Spinal cord (tissue), 10 donors: ENCODE data around the gene SLC25A17. TPM values are rescaled to one million over a fixed set of nuclear protein-coding genes. Genes with fewer than 3 reads are reported as not detected.
"Not testable (repeated sequence)": the region's sequence is repeated elsewhere in the genome, so short reads cannot be mapped to it uniquely, and the experiment has no call there.

ENCODE experiments used
- DNase-seq, 6 donors: peaks; one replicate each; pipeline versions ENCODE4 v3.0.0 to v3.0.0-alpha.2; 2013 to 2015; ENCODE audit warnings: low spot score in 6 of 6, low read depth in 4 of 6
- H3K27ac ChIP-seq: one replicate; pipeline ENCODE4 v1.5.1; 2013; ENCODE audit warnings: low read depth, low read length, control low read depth
- H3K27me3 ChIP-seq: one replicate; pipeline ENCODE4 v1.6.1; 2013; ENCODE audit warnings: low read length; ENCODE audit not compliant: control insufficient read depth, insufficient read depth
- H3K36me3 ChIP-seq: one replicate; pipeline ENCODE4 v1.6.1; 2013; ENCODE audit warnings: low read length; ENCODE audit not compliant: control insufficient read depth, insufficient read depth
- H3K4me1 ChIP-seq: one replicate; pipeline ENCODE4 v1.6.1; 2013; ENCODE audit warnings: low read length; ENCODE audit not compliant: control insufficient read depth, insufficient read depth
- H3K4me3 ChIP-seq: one replicate; pipeline ENCODE4 v1.5.1; 2013; ENCODE audit warnings: low read depth, low read length, control low read depth
- H3K9me3 ChIP-seq: one replicate; pipeline ENCODE4 v1.6.1; 2013; ENCODE audit warnings: low read length; ENCODE audit not compliant: control insufficient read depth, insufficient read depth
- WGBS: methylation state at CpG from one replicate; pipeline ENCODE4 v1.1.5; 2013; ENCODE audit warnings: missing lambda C conversion rate; ENCODE audit not compliant: insufficient coverage; 5-methylcytosine and 5-hydroxymethylcytosine counted together
- long read RNA-seq, 4 donors: transcript quantifications; one replicate each; lab custom pipeline, GENCODE V29; 2026
- polyA plus RNA-seq, 2 donors: library from polyadenylated mRNA; unstranded; fragments of 120-200 nt; gene quantifications; one replicate each; pipeline ENCODE4 v1.2.1, GENCODE V29; 2013; ENCODE audit not compliant: insufficient read length in 2 of 2
- total RNA-seq, 2 donors: library from RNA; depleted of rRNA in 1 of 2; stranded (reverse); fragments of 120-200 nt in 1 of 2; fragments of >200 nt in 1 of 2; gene quantifications; one replicate each; pipeline versions ENCODE4 v1.2.3 to v1.2.4, GENCODE V29; 2013 to 2014
- donor health status: healthy.

The SLC25A17 gene
- total RNA-seq (10 to 100 TPM; 27.4 to 29.8 TPM), polyA plus RNA-seq (10 to 100 TPM; 39.5 to 43.2 TPM)
- long read RNA-seq, donor 1, transcript SLC25A17-210 (9 exons, 2,262 nt) = major isoform, 8 of 8 reads
- long read RNA-seq, donor 1, partial matches to known transcripts = 0 of 8 reads
- long read RNA-seq, donor 1, other reads (novel, unspliced or antisense) = 0 of 8 reads
- long read RNA-seq, donor 2, partial matches to known transcripts = 0 of 5 reads
- long read RNA-seq, donor 2, other reads (novel, unspliced or antisense) = 0 of 5 reads
- long read RNA-seq, donor 3, partial matches to known transcripts = 0 of 4 reads
- long read RNA-seq, donor 3, other reads (novel, unspliced or antisense) = 0 of 4 reads
- long read RNA-seq, donor 4, transcript SLC25A17-210 (9 exons, 2,262 nt) = major isoform, 9 of 9 reads
- long read RNA-seq, donor 4, partial matches to known transcripts = 0 of 9 reads
- long read RNA-seq, donor 4, other reads (novel, unspliced or antisense) = 0 of 9 reads

- WGBS = under 1% methylated on average over 48 of the region's 61 CpGs
- Histone ChIP-seq H3K27me3 (no peaks in the 10 kb centered on the region), H3K4me1 (peaks cover 9% of the 10 kb centered on the region), H3K9me3 (no peaks in the 10 kb centered on the region), H3K36me3 (peaks cover 5% of the 10 kb centered on the region), H3K27ac (peak within 1 kb of the TSS; percentile 77), H3K4me3 (peak within 1 kb of the TSS; percentile 97)
- DNase-seq = peak; percentile 58 to 96 (median 80)
These were observed at the start of gene SLC25A17 for GRCh38 chr22:40818747-40819598. Gene SLC25A17 (minus strand): TSS chr22:40819346. CDS start chr22:40819248, 98 bp downstream.

GRCh38 chr22:40868379-40868778 lies 49.2 kb upstream of the SLC25A17 start:
- WGBS = 97% methylated on average over 5 of the region's 6 CpGs
- not testable (repeated sequence) for H3K9me3 ChIP-seq, H3K27me3 ChIP-seq, H3K4me3 ChIP-seq, DNase-seq, H3K4me1 ChIP-seq, H3K27ac ChIP-seq, H3K36me3 ChIP-seq

DNA sequence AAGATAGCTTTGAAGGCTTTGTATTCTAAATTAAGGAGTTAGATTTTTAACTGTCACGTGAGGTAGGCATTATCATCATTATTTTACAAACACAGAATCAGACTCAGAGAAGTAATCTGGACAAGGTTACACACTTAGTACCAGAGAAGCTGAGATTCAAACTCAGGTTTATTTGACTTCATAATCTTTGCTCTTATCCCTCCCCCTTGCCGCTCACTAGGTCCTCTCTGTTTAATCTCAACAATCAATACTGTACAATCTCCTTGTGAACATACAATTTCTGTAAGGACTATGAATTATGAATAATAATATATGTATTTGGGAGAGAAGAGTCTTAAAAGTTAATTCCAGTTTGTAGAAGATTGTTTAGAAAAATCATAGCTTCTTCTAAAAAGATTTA lies 48.0 kb upstream of the SLC25A17 start:
- Histone ChIP-seq H3K27me3 (no peaks in the 10 kb centered on the region), H3K27ac (no peak overlapping the region), H3K9me3 (no peaks in the 10 kb centered on the region), H3K36me3 (peaks cover 3% of the 10 kb centered on the region), H3K4me1 (no peaks in the 10 kb centered on the region), H3K4me3 (no peak overlapping the region)
- WGBS = no CpG with 5 or more reads among the region's 2 CpGs
- no peak for DNase-seq

DNA sequence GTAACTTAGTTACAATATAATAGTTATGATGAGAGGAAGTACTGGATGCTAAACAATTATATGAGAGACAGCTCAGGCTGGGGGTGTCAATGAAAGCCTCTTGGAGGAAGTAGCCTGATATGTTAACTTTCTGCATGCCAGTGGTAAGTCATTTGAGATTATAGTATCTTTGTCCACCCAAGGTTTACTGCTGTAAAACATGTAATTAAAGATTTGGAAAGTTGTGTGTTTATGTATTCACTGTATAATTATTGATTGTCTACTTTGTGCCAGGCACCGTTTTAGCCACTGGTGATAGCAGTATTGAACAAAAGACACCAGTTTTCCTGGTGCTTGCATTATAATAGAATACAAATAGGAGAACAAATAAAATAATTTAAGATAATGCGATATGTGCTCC lies 43.4 kb upstream of the SLC25A17 start:
- Histone ChIP-seq H3K36me3 (no peaks in the 10 kb centered on the region), H3K27me3 (no peaks in the 10 kb centered on the region), H3K9me3 (no peaks in the 10 kb centered on the region), H3K27ac (no peak overlapping the region), H3K4me1 (peaks cover 4% of the 10 kb centered on the region), H3K4me3 (no peak overlapping the region)
- no peak for DNase-seq
- 100% methylated on average over 1 of the region's 2 CpGs for WGBS

DNA sequence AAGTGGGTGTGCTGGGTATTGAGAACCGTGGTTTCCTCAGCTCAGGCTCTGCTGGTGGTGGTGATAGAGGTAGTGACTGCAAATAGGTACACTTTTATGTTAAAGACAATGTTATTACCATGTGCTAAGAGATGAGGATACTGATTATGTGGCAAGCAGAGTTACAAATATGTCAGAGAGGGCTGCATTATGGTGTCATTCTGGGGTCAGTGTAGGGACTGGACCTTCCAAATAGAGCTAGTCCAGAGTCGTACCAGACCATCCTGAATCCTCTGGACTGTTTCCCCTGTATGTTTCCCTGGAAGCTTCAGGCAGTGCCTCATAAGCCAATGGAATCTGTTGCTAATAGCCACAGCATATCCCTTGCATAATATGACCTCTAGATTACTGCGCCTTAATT lies 42.9 kb upstream of the SLC25A17 start, which contains the start of gene DNAJB7:
Gene DNAJB7, minus strand, starts transcription at position 101 of the 400 bp plus-strand sequence. CDS start 119 bp downstream, outside the sequence.
- Histone ChIP-seq H3K9me3 (no peaks in the 10 kb centered on the region), H3K36me3 (no peaks in the 10 kb centered on the region), H3K27ac (no peak within 1 kb of the TSS), H3K4me3 (no peak within 1 kb of the TSS), H3K27me3 (no peaks in the 10 kb centered on the region), H3K4me1 (peaks cover 4% of the 10 kb centered on the region)
- no peak for DNase-seq
- WGBS = 100% methylated on average over 2 of the region's 3 CpGs

- Histone ChIP-seq H3K27me3 (no peaks in the 10 kb centered on the region), H3K4me1 (peaks cover 9% of the 10 kb centered on the region), H3K4me3 (peak overlapping the region; percentile 82), H3K9me3 (no peaks in the 10 kb centered on the region), H3K36me3 (no peaks in the 10 kb centered on the region), H3K27ac (peak overlapping the region; percentile 99)
- WGBS = 8% methylated on average over 15 of the region's 18 CpGs
- no peak for DNase-seq
These were observed 38.2 kb upstream of the SLC25A17 start for GRCh38 chr22:40857309-40857855.

DNA sequence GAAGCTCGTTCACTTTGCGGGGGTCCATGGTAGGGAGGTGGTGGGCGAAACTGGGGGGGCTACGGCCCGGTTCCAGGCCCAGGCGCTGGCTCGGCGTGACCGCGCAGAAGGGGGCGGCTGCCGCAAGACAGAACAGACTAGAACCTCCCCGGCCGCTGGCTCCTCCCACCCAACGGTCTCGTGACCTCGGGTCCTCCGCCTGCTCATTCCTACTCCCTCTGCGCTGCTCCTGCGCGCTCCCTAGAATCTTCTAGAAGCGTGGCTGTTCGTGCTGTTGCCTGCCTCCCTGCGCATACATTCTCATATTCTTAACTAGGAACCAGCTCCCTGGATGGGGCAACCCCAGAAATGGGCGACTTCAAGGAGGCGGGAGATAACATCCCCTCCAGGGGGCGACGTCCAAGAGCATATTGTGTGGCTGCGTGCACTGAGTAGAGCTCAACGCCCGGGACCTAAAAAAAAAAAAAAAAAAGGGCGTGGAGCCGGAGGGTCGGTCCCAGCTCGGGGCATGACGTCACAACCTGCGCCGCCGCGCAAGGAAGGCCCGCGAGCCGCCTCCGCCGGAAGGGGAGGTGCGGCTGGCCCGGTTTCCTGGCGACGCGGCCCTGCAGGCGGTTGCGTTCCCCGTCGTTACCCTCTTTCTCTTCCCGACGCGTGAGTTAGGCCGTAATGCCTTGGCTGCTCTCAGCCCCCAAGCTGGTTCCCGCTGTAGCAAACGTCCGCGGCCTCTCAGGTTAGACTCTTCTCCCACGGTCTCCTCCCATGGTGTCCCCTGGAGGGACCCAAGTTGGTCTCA lies 37.6 kb upstream of the SLC25A17 start, which contains the start of the genes ST13 and XPNPEP3:
Gene ST13, minus strand, starts transcription at position 127 of the 796 bp plus-strand sequence. Its CDS starts 99 bp downstream, at position 28.
Gene XPNPEP3, plus strand, starts transcription at position 636 of the 796 bp plus-strand sequence. Its CDS starts 34 bp downstream, at position 670.
- Histone ChIP-seq H3K4me1 (peaks cover 9% of the 10 kb centered on the region), H3K27ac (peak within 1 kb of the TSS; percentile 99), H3K27me3 (no peaks in the 10 kb centered on the region), H3K36me3 (no peaks in the 10 kb centered on the region), H3K9me3 (no peaks in the 10 kb centered on the region), H3K4me3 (peak within 1 kb of the TSS; percentile 82)
- DNase-seq = peak; percentile 91 to 99 (median 95)
- under 1% methylated on average over 61 of the region's 63 CpGs for WGBS

DNA sequence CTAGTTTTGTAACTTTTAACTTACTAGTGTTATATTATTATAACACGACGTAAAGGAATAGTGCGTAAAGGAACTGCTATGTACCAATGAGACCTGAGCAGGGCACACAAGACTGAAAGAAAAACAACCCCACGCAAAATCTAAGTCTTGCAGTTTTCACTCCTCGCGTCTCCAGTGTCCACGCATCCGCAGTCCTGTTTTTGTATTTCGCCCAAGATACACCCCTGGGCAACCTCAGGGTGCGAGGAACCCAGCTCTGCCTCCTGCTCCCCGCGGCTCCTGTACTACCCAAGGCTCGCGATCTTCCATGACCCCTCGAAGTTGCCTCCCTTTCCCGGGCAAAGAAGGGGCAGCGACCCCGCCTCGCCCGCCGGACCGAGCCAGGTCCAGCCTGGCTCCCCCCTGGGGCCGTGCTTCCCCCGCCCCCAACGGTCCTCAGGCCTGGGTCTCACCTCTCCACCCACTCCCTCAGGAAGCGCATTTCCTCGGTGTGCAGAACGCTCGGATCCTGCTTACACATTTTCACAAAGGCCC lies 36.9 kb upstream of the SLC25A17 start:
- WGBS = under 1% methylated on average over 22 of the region's 29 CpGs
- peak in 4 of 6 donors; percentile 20 to 61 (median 40) for DNase-seq
- Histone ChIP-seq H3K9me3 (no peaks in the 10 kb centered on the region), H3K4me1 (peaks cover 9% of the 10 kb centered on the region), H3K4me3 (peak overlapping the region; percentile 82), H3K27me3 (no peaks in the 10 kb centered on the region), H3K36me3 (no peaks in the 10 kb centered on the region), H3K27ac (peak overlapping the region; percentile 99)
